ENCODE results near the gene TLE5. TPM values are rescaled to one million over a fixed set of nuclear protein-coding genes. Genes with fewer than 3 reads are reported as not detected.

Gene TLE5
- total RNA-seq, 1 experiment from 2014 or later = 360 TPM

GRCh38 chr19:3034406-3034655, 28.0 kb downstream of the TLE5 start:
- ChIA-PET POLR2A (ENCODE audit: low non-redundant PET) (no interaction called here), CTCF (no interaction called here)
- no peaks in the 10 kb centered on the region for H3K36me3 ChIP-seq (ENCODE audit: insufficient read depth, low read length, poor library complexity, severe bottlenecking)
- H3K9me3 ChIP-seq (ENCODE audit: low read depth, low read length, poor library complexity, severe bottlenecking) = no peaks in the 10 kb centered on the region
- intact Hi-C loops (cut with micrococcal nuclease; ENCODE audit: unreplicated experiment) = no loop called here
- DNase-seq (ENCODE audit: low spot score) = no peak
- BruUV-seq (replicated peaks) = no TSS peak
- TF ChIP-seq EZH2 (IDR thresholded peaks at IDR 0.05; ENCODE audit: borderline replicate concordance, low read depth, low read length, poor library complexity, severe bottlenecking) (no peak), CTCF (conservative IDR thresholded peaks at IDR 0.05; ENCODE audit: low read depth, low read length) (no peak)
- peaks cover 6% of the 10 kb centered on the region for H3K27me3 ChIP-seq (replicated peaks; ENCODE audit: insufficient read depth, low read depth, low read length, poor library complexity)
- no peak overlapping the region for H3K4me3 ChIP-seq (ENCODE audit: low read depth, low read length, poor library complexity, severe bottlenecking)
- peaks cover 16% of the 10 kb centered on the region for H3K4me1 ChIP-seq (ENCODE audit: insufficient read depth, low read length, poor library complexity, severe bottlenecking)
- peak overlapping the region; percentile 87 for H3K27ac ChIP-seq (ENCODE audit: low read depth, low read length, poor library complexity, severe bottlenecking)

- no peaks in the 10 kb centered on the region for H3K9me3 ChIP-seq (ENCODE audit: low read depth, low read length, poor library complexity, severe bottlenecking)
- no peak overlapping the region for H3K4me3 ChIP-seq (ENCODE audit: low read depth, low read length, poor library complexity, severe bottlenecking)
- TF ChIP-seq EZH2 (IDR thresholded peaks at IDR 0.05; ENCODE audit: borderline replicate concordance, low read depth, low read length, poor library complexity, severe bottlenecking) (no peak), CTCF (conservative IDR thresholded peaks at IDR 0.05; ENCODE audit: low read depth, low read length) (no peak)
- CTCF ChIA-PET = no interaction called here
- H3K27ac ChIP-seq (ENCODE audit: low read depth, low read length, poor library complexity, severe bottlenecking) = no peak overlapping the region
- BruUV-seq (replicated peaks) = no TSS peak
- peaks cover 16% of the 10 kb centered on the region for H3K4me1 ChIP-seq (ENCODE audit: insufficient read depth, low read length, poor library complexity, severe bottlenecking)
- peaks cover 6% of the 10 kb centered on the region for H3K27me3 ChIP-seq (replicated peaks; ENCODE audit: insufficient read depth, low read depth, low read length, poor library complexity)
- POLR2A ChIA-PET (ENCODE audit: low non-redundant PET) = no interaction called here
- H3K36me3 ChIP-seq (ENCODE audit: insufficient read depth, low read length, poor library complexity, severe bottlenecking) = no peaks in the 10 kb centered on the region
- DNase-seq (ENCODE audit: low spot score) = no peak
- intact Hi-C loops (cut with micrococcal nuclease; ENCODE audit: unreplicated experiment) = no loop called here
Measured at GRCh38 chr19:3033595-3034405, 28.5 kb downstream of the TLE5 start.

GRCh38 chr19:3031607-3031867, 30.8 kb downstream of the TLE5 start:
- intact Hi-C loops (cut with micrococcal nuclease; ENCODE audit: unreplicated experiment) = no loop called here
- peaks cover 6% of the 10 kb centered on the region for H3K27me3 ChIP-seq (replicated peaks; ENCODE audit: insufficient read depth, low read depth, low read length, poor library complexity)

More at GRCh38 chr19:3031607-3031867, 30.8 kb downstream of the TLE5 start:
- Histone ChIP-seq H3K4me1 (ENCODE audit: insufficient read depth, low read length, poor library complexity, severe bottlenecking) (peaks cover 19% of the 10 kb centered on the region), H3K36me3 (ENCODE audit: insufficient read depth, low read length, poor library complexity, severe bottlenecking) (no peaks in the 10 kb centered on the region), H3K27ac (ENCODE audit: low read depth, low read length, poor library complexity, severe bottlenecking) (no peak overlapping the region), H3K9me3 (ENCODE audit: low read depth, low read length, poor library complexity, severe bottlenecking) (no peaks in the 10 kb centered on the region), H3K4me3 (ENCODE audit: low read depth, low read length, poor library complexity, severe bottlenecking) (no peak overlapping the region)
- no peak for DNase-seq (ENCODE audit: low spot score)
- no peak for TF ChIP-seq EZH2 (IDR thresholded peaks at IDR 0.05; ENCODE audit: borderline replicate concordance, low read depth, low read length, poor library complexity, severe bottlenecking)
- no peak for TF ChIP-seq CTCF (conservative IDR thresholded peaks at IDR 0.05; ENCODE audit: low read depth, low read length)
- ChIA-PET POLR2A (ENCODE audit: low non-redundant PET) (no interaction called here), CTCF (no interaction called here)
- BruUV-seq (replicated peaks) = no TSS peak

Data from A673 (cell line).